SK-N-SH treated with all-trans-retinoic acid at 6 μM for 48 hours (cell line): Measurements from ENCODE around the gene SERPINF2.
A peak's percentile ranks its signal among the peaks of the same experiment; 100 is the strongest.

Experiments
- ATAC-seq: fragments of 200-7000 bp; cut with Tn5 transposase; 3 replicates; pipeline ENCODE4 v1.9.1; 2020; ENCODE audit warnings: mild to moderate bottlenecking, moderate library complexity
- ARNTL ChIP-seq: fragments of 450-650 bp; formaldehyde crosslinking; IDR thresholded peaks from 2 replicates; pipeline ENCODE4 v1.5.0; 2020; ENCODE audit warnings: low read depth, mild to moderate bottlenecking, moderate library complexity, borderline replicate concordance
- BACH2 ChIP-seq: fragments of 250-450 bp; sonication (Bioruptor Pico); IDR thresholded peaks from 2 replicates; pipeline ENCODE4 v1.9.0; 2021; ENCODE audit warnings: mild to moderate bottlenecking, borderline replicate concordance
- CREB5 ChIP-seq: fragments of 250-450 bp; sonication (Bioruptor Pico); IDR thresholded peaks from 2 replicates; pipeline ENCODE4 v1.5.1; 2020; ENCODE audit warnings: low read depth, mild to moderate bottlenecking, moderate library complexity
- CSDC2 ChIP-seq: fragments of 250-450 bp; sonication (Bioruptor Pico); IDR thresholded peaks from 2 replicates; pipeline ENCODE4 v1.5.0; 2020; ENCODE audit warnings: mild to moderate bottlenecking, moderate library complexity
- CSRNP3 ChIP-seq: fragments of 250-450 bp; sonication (Bioruptor Pico); IDR thresholded peaks from 2 replicates; pipeline ENCODE4 v1.5.1; 2021; ENCODE audit warnings: mild to moderate bottlenecking, moderate library complexity
- ESRRG ChIP-seq: fragments of 250-450 bp; sonication (Bioruptor Pico); IDR thresholded peaks from 2 replicates; pipeline ENCODE4 v1.6.1; 2021; ENCODE audit warnings: mild to moderate bottlenecking
- GLIS3 ChIP-seq: fragments of 250-450 bp; sonication (Bioruptor Pico); IDR thresholded peaks from 2 replicates; pipeline ENCODE4 v1.5.0; 2020; ENCODE audit warnings: mild to moderate bottlenecking, moderate library complexity
- ISL1 ChIP-seq: fragments of 250-450 bp; sonication (Bioruptor Pico); IDR thresholded peaks from 2 replicates; pipeline ENCODE4 v2.1.2; 2022; ENCODE audit warnings: mild to moderate bottlenecking, moderate library complexity
- OSR1 ChIP-seq: fragments of 250-450 bp; sonication (Bioruptor Pico); IDR thresholded peaks from 2 replicates; pipeline ENCODE4 v1.8.0; 2022; ENCODE audit warnings: moderate library complexity, mild to moderate bottlenecking, inconsistent platforms
- PATZ1 ChIP-seq: fragments of 250-450 bp; sonication (Bioruptor Pico); IDR thresholded peaks from 2 replicates; pipeline ENCODE4 v1.8.0; 2020; ENCODE audit warnings: mild to moderate bottlenecking, moderate library complexity, borderline replicate concordance
- POU6F1 ChIP-seq: fragments of 250-450 bp; sonication (Bioruptor Pico); IDR thresholded peaks from 2 replicates; pipeline ENCODE4 v1.8.0; 2021; ENCODE audit warnings: low read depth, mild to moderate bottlenecking, moderate library complexity, borderline replicate concordance
- PPARA ChIP-seq: fragments of 250-450 bp; sonication (Bioruptor Pico); IDR thresholded peaks from 2 replicates; pipeline ENCODE4 v1.5.0; 2020; ENCODE audit warnings: mild to moderate bottlenecking, borderline replicate concordance
- SNAI2 ChIP-seq: fragments of 250-450 bp; sonication (Bioruptor Pico); IDR thresholded peaks from 2 replicates; pipeline ENCODE4 v1.5.0; 2020; ENCODE audit warnings: mild to moderate bottlenecking, moderate library complexity
- TCF4 ChIP-seq: fragments of 250-450 bp; sonication (Bioruptor Pico); IDR thresholded peaks from 2 replicates; pipeline ENCODE4 v1.8.0; 2021; ENCODE audit warnings: mild to moderate bottlenecking, moderate library complexity, borderline replicate concordance
- TOX ChIP-seq: fragments of 250-450 bp; sonication (Bioruptor Pico); IDR thresholded peaks from 2 replicates; pipeline ENCODE4 v1.8.0; 2021; ENCODE audit warnings: mild to moderate bottlenecking, moderate library complexity, borderline replicate concordance
- TSHZ2 ChIP-seq: fragments of 250-450 bp; sonication (Bioruptor Pico); IDR thresholded peaks from 2 replicates; pipeline ENCODE4 v1.5.0; 2020; ENCODE audit warnings: mild to moderate bottlenecking, moderate library complexity
- ZC3H10 ChIP-seq: fragments of 250-450 bp; sonication (Bioruptor Pico); IDR thresholded peaks from 2 replicates; pipeline ENCODE4 v1.5.1; 2021; ENCODE audit warnings: mild to moderate bottlenecking, moderate library complexity
- ZFP3 ChIP-seq: fragments of 250-450 bp; sonication (Bioruptor Pico); IDR thresholded peaks from 2 replicates; pipeline ENCODE4 v1.5.0; 2020; ENCODE audit warnings: mild to moderate bottlenecking, moderate library complexity
- ZFP30 ChIP-seq: fragments of 450-650 bp; formaldehyde crosslinking; IDR thresholded peaks from 2 replicates; pipeline ENCODE4 v1.5.0; 2022; ENCODE audit warnings: mild to moderate bottlenecking, moderate library complexity
- ZNF565 ChIP-seq: fragments of 450-650 bp; formaldehyde crosslinking; conservative IDR thresholded peaks from 2 replicates; pipeline ENCODE4 v1.5.0; 2020; ENCODE audit warnings: low read depth, mild to moderate bottlenecking, moderate library complexity
- ZNF8 ChIP-seq: fragments of 450-650 bp; formaldehyde crosslinking; IDR thresholded peaks from 2 replicates; pipeline ENCODE4 v1.5.0; 2020; ENCODE audit warnings: mild to moderate bottlenecking, moderate library complexity

SERPINF2 gene

GRCh38 chr17:1755252-1755826 lies 12.7 kb downstream of the SERPINF2 start:
- TF ChIP-seq ZC3H10 (CRISPR knock-in tag) = no peak
- TF ChIP-seq, all 23 proteins: peak for 0
- ATAC-seq = peak; percentile 19; the same call in 1 of the 3 replicates

GRCh38 chr17:1755827-1756262 lies 13.2 kb downstream of the SERPINF2 start:
- no peak for TF ChIP-seq ZNF8 (CRISPR knock-in tag)
- ATAC-seq = no peak

GRCh38 chr17:1758807-1759206 lies 16.1 kb downstream of the SERPINF2 start:
- TF ChIP-seq ZNF565 (no peak), TCF4 (CRISPR knock-in tag) (no peak), ZNF8 (CRISPR knock-in tag) (no peak), PPARA (no peak), ZFP3 (CRISPR knock-in tag) (no peak), BACH2 (CRISPR knock-in tag) (no peak), TSHZ2 (CRISPR knock-in tag) (no peak), CREB5 (CRISPR knock-in tag) (no peak), GLIS3 (CRISPR knock-in tag) (no peak), CSDC2 (no peak), SNAI2 (CRISPR knock-in tag) (no peak), ESRRG (CRISPR knock-in tag) (no peak), ZC3H10 (CRISPR knock-in tag) (no peak), TOX (CRISPR knock-in tag) (no peak), PATZ1 (CRISPR knock-in tag) (no peak), ZFP30 (CRISPR knock-in tag) (no peak), OSR1 (CRISPR knock-in tag) (no peak), ISL1 (CRISPR knock-in tag) (no peak)
- no peak for ATAC-seq

GRCh38 chr17:1759529-1759928 lies 16.9 kb downstream of the SERPINF2 start:
- ATAC-seq = no peak
- no peak for TF ChIP-seq ISL1 (CRISPR knock-in tag)
- TF ChIP-seq CREB5 (CRISPR knock-in tag) = no peak
- no peak for TF ChIP-seq TSHZ2 (CRISPR knock-in tag)
- TF ChIP-seq GLIS3 (CRISPR knock-in tag) = no peak
- no peak for TF ChIP-seq TCF4 (CRISPR knock-in tag)
- no peak for TF ChIP-seq TOX (CRISPR knock-in tag)
- TF ChIP-seq POU6F1 = no peak
- TF ChIP-seq CSRNP3 = no peak
- TF ChIP-seq ZNF565 = no peak
- no peak for TF ChIP-seq ESRRG (CRISPR knock-in tag)
- TF ChIP-seq OSR1 (CRISPR knock-in tag) = no peak
- no peak for TF ChIP-seq ZFP30 (CRISPR knock-in tag)
- no peak for TF ChIP-seq ARNTL
